Measurements from ENCODE around the gene XAGE3.
"Not testable (repeated sequence)": the region's sequence is repeated elsewhere in the genome, so short reads cannot be mapped to it uniquely, and the experiment has no call there.

XAGE3 gene

GRCh38 chrX:52867610-52868348 lies at the start of gene XAGE3:
Gene XAGE3 (minus strand): TSS chrX:52868083. CDS start chrX:52867133, 950 bp downstream.
- no peak for DNase-seq

GRCh38 chrX:52914704-52915103 lies 46.8 kb upstream of the XAGE3 start:
- not testable (repeated sequence) for DNase-seq

GRCh38 chrX:52913681-52914080 lies 45.8 kb upstream of the XAGE3 start:
- not testable (repeated sequence) for DNase-seq

GRCh38 chrX:52909313-52909969 lies 41.6 kb upstream of the XAGE3 start:
- not testable (repeated sequence) for DNase-seq

GRCh38 chrX:52907900-52908299 lies 40.0 kb upstream of the XAGE3 start:
- not testable (repeated sequence) for DNase-seq

GRCh38 chrX:52907137-52907536 lies 39.3 kb upstream of the XAGE3 start:
- not testable (repeated sequence) for DNase-seq

- DNase-seq, result not testable (repeated sequence)
These were observed 38.2 kb upstream of the XAGE3 start for GRCh38 chrX:52906072-52906471.

- not testable (repeated sequence) for DNase-seq
These were observed 37.6 kb upstream of the XAGE3 start for GRCh38 chrX:52905531-52905930.

GRCh38 chrX:52896855-52897709 lies 29.2 kb upstream of the XAGE3 start, which contains the start of gene FAM156B:
Gene FAM156B (plus strand): TSS chrX:52897330. CDS start chrX:52907226, 9,896 bp downstream.
- not testable (repeated sequence) for DNase-seq

- DNase-seq, result not testable (repeated sequence)
These were observed 28.6 kb upstream of the XAGE3 start for GRCh38 chrX:52896438-52896837.

- not testable (repeated sequence) for DNase-seq
These were observed 20.2 kb upstream of the XAGE3 start for GRCh38 chrX:52888090-52888489.

GRCh38 chrX:52887459-52887858 lies 19.6 kb upstream of the XAGE3 start:
- not testable (repeated sequence) for DNase-seq

- not testable (repeated sequence) for DNase-seq
These were observed 8.5 kb upstream of the XAGE3 start for GRCh38 chrX:52876386-52876785.

- not testable (repeated sequence) for DNase-seq
These were observed 7.6 kb upstream of the XAGE3 start for GRCh38 chrX:52875436-52875835.

- no peak for DNase-seq
These were observed 6.8 kb upstream of the XAGE3 start for GRCh38 chrX:52874661-52875060.

GRCh38 chrX:52873825-52874224 lies 5.9 kb upstream of the XAGE3 start:
- DNase-seq, result not testable (repeated sequence)

GRCh38 chrX:52870046-52870445 lies 2.2 kb upstream of the XAGE3 start:
- DNase-seq, result no peak

GRCh38 chrX:52865343-52865998 lies 2.4 kb downstream of the XAGE3 start:
- no peak for DNase-seq

GRCh38 chrX:52856991-52857525 lies 10.8 kb downstream of the XAGE3 start:
- not testable (repeated sequence) for DNase-seq

GRCh38 chrX:52852110-52852860 lies 15.6 kb downstream of the XAGE3 start:
- no peak for DNase-seq

GRCh38 chrX:52843619-52844018 lies 24.3 kb downstream of the XAGE3 start:
- DNase-seq, result not testable (repeated sequence)
